Esophagus squamous epithelium (tissue), 4 donors: Measurements from ENCODE around the gene ARV1. TPM values are rescaled to one million over a fixed set of nuclear protein-coding genes. Genes with fewer than 3 reads are reported as not detected.

Experiments
- total RNA-seq, 4 donors: library from RNA; depleted of rRNA; stranded (reverse); fragments of >200 nt; gene quantifications; one replicate each; pipeline ENCODE4 v1.1.0, GENCODE V29; 2016

Gene ARV1
- total RNA-seq, 4 donors from 2014 or later: 12.5 to 24.7 (median 23.0) TPM

Other genes with a start within 250 kb of the ARV1 start
- under 1 TPM in 1 of 4 donors, not detected in 3; 0.38 TPM for gene CAPN9, start 231.7 kb upstream of the ARV1 start, total RNA-seq
- gene C1orf198, start 110.6 kb upstream of the ARV1 start, total RNA-seq: 10 to 100 TPM; 18.5 to 28.8 (median 21.6) TPM
- gene TTC13, start 233 bp upstream of the ARV1 start, total RNA-seq: 10 to 100 TPM in 2 of 4 donors, 1 to 10 TPM in 2; 7.7 to 18.0 (median 11.3) TPM
- 10 to 100 TPM in 3 of 4 donors, 1 to 10 TPM in 1; 5.0 to 24.8 (median 17.1) TPM for gene FAM89A, start 61.2 kb downstream of the ARV1 start, total RNA-seq
- not detected for gene TRIM67, start 183.0 kb downstream of the ARV1 start, total RNA-seq